GM23338 (cell line): ENCODE measurements around the gene RIC8A. TPM values are rescaled to one million over a fixed set of nuclear protein-coding genes. Genes with fewer than 3 reads are reported as not detected.

ENCODE experiments used
- ATAC-seq: fragments of 200-7000 bp; cut with Tn5 transposase; 3 replicates; pipeline ENCODE4 v1.9.1; 2020
- DNase-seq: peaks from one replicate; pipeline ENCODE4 v3.0.0-alpha.2; 2015; ENCODE audit warnings: low spot score
- H2AFZ ChIP-seq: fragments of 200-600 bp; sonication (generic); 2 replicates; pipeline ENCODE4 v1.8.0; 2016; ENCODE audit warnings: antibody characterized with exemption, mild to moderate bottlenecking, moderate library complexity
- H3F3A ChIP-seq: fragments of 200-600 bp; sonication (generic); replicated peaks from 2 replicates; pipeline ENCODE4 v1.8.0; 2017; ENCODE audit warnings: antibody characterized with exemption, mixed run types, low read depth
- H3K27ac ChIP-seq: fragments of 200-600 bp; sonication (generic); 2 replicates; pipeline ENCODE4 v1.6.1; 2016; ENCODE audit warnings: low read depth
- H3K27me3 ChIP-seq: fragments of 200-600 bp; sonication (generic); 2 replicates; pipeline ENCODE4 v1.8.0; 2016; ENCODE audit warnings: mild to moderate bottlenecking, mixed run types, moderate library complexity; ENCODE audit not compliant: insufficient read depth
- H3K36me3 ChIP-seq: fragments of 200-600 bp; sonication (generic); 2 replicates; pipeline ENCODE4 v1.8.0; 2016; ENCODE audit warnings: mild to moderate bottlenecking; ENCODE audit not compliant: insufficient read depth
- H3K4me1 ChIP-seq: fragments of 200-600 bp; sonication (generic); 2 replicates; pipeline ENCODE4 v1.8.0; 2016; ENCODE audit warnings: mild to moderate bottlenecking, moderate library complexity; ENCODE audit not compliant: insufficient read depth
- H3K4me2 ChIP-seq: fragments of 200-600 bp; sonication (generic); 2 replicates; pipeline ENCODE4 v1.7.1; 2017; ENCODE audit warnings: mixed run types
- H3K4me3 ChIP-seq: fragments of 200-600 bp; sonication (generic); 2 replicates; pipeline ENCODE4 v1.6.1; 2016; ENCODE audit warnings: mixed run types
- H3K79me2 ChIP-seq: fragments of 200-600 bp; sonication (generic); replicated peaks from 2 replicates; pipeline ENCODE4 v1.8.0; 2017; ENCODE audit warnings: mild to moderate bottlenecking; ENCODE audit not compliant: insufficient read depth
- H3K9me2 ChIP-seq: fragments of 200-600 bp; sonication (generic); 2 replicates; pipeline ENCODE4 v1.8.0; 2017; ENCODE audit not compliant: insufficient read depth
- H4K20me1 ChIP-seq: fragments of 200-600 bp; sonication (generic); replicated peaks from 2 replicates; pipeline ENCODE4 v1.8.0; 2017; ENCODE audit warnings: mild to moderate bottlenecking; ENCODE audit not compliant: insufficient read depth
- H3K27ac Mint-ChIP-seq: 2 replicates; pipeline ENCODE4 v1.8.0; 2020; ENCODE audit warnings: inconsistent platforms, mild to moderate bottlenecking, moderate library complexity, mixed read lengths
- H3K27me3 Mint-ChIP-seq: 3 replicates; pipeline ENCODE4 v1.8.0; 2022; ENCODE audit warnings: low read depth, mild to moderate bottlenecking, moderate library complexity, mixed read lengths, inconsistent platforms; ENCODE audit not compliant: insufficient read depth, poor library complexity
- H3K36me3 Mint-ChIP-seq: 3 replicates; pipeline ENCODE4 v1.8.0; 2021; ENCODE audit warnings: low read depth, mild to moderate bottlenecking, inconsistent platforms, moderate library complexity, mixed read lengths
- H3K4me1 Mint-ChIP-seq: 3 replicates; pipeline ENCODE4 v1.8.0; 2020; ENCODE audit warnings: mild to moderate bottlenecking, inconsistent platforms, mixed read lengths
- H3K4me3 Mint-ChIP-seq: 3 replicates; pipeline ENCODE4 v1.8.0; 2021; ENCODE audit warnings: moderate library complexity, mild to moderate bottlenecking, inconsistent platforms, mixed read lengths
- H3K9me3 Mint-ChIP-seq: 3 replicates; pipeline ENCODE4 v1.8.0; 2020; ENCODE audit warnings: moderate library complexity, mild to moderate bottlenecking, inconsistent platforms, mixed read lengths
- CREB1 ChIP-seq: fragments of 250-450 bp; sonication (Bioruptor Pico); IDR thresholded peaks from 2 replicates; pipeline ENCODE4 v1.5.0; 2020; ENCODE audit warnings: low read depth, mild to moderate bottlenecking, moderate library complexity
- EZH2 ChIP-seq: fragments of 200-600 bp; sonication (generic); IDR thresholded peaks from one replicate; pipeline ENCODE4 v1.8.0; 2017; ENCODE audit warnings: antibody characterized with exemption, mild to moderate bottlenecking, low read depth; ENCODE audit not compliant: unreplicated experiment
- STAT1 ChIP-seq: IDR thresholded peaks from one replicate; pipeline ENCODE4 v1.6.1; 2016; ENCODE audit warnings: antibody characterized with exemption; ENCODE audit not compliant: unreplicated experiment
- ZNF331 ChIP-seq: fragments of 250-450 bp; sonication (Bioruptor Pico); IDR thresholded peaks from 2 replicates; pipeline ENCODE4 v1.5.0; 2020; ENCODE audit warnings: low read depth, mild to moderate bottlenecking, moderate library complexity
- polyA plus RNA-seq: library from polyadenylated mRNA; unstranded; fragments of >200 nt; fragmentation: Nextera tagmentation; extraction: Ambion mirVana; gene quantifications from 2 replicates; pipeline ENCODE4 v1.2.1, GENCODE V29; 2016
- total RNA-seq: library from RNA; depleted of rRNA; stranded (reverse); fragments of >200 nt; shearing (Covaris generic); gene quantifications from 2 replicates; pipeline ENCODE4 v1.2.3, GENCODE V29; 2014
- TF ChIP-seq, protein P1 (sequence below): fragments of 250-450 bp; sonication (Bioruptor Pico); IDR thresholded peaks from 2 replicates; pipeline ENCODE4 v1.5.0; 2020; ENCODE audit warnings: mild to moderate bottlenecking, moderate library complexity
- TF ChIP-seq, protein P2 (sequence below), 2 experiments: fragments of 200-600 bp in 1 of 2; sonication (generic) in 1 of 2; conservative IDR thresholded peaks; 2 replicates each; pipeline versions ENCODE4 v1.5.1 to v1.6.1; 2016 to 2017; ENCODE audit warnings: antibody characterized with exemption in 2 of 2, low read depth in 2 of 2, mild to moderate bottlenecking in 2 of 2, moderate library complexity in 1 of 2

The RIC8A gene
- total and polyA plus RNA-seq, 2 experiments from 2014 or later: 23.6 to 81.3 TPM

DNA sequence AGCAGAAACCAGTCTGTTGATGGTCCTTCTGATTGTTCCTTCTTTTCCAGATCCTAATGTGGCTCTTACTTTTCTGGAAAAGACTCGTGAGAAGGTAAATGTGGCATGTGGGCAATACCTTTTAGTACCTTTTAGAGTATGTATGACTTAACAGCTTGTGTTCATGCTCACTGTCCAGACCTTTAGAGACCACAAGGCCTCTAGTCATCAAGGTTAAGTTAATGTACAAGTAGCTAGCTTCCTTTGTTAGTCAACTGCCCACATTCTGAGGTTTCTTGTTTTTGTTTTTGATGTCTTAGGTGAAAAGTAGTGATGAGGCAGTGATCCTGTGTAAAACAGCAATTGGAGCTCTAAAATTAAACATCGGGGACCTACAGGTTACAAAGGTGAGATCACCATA, 36.9 kb downstream of the RIC8A start (continued):
- TF ChIP-seq, protein P1, sequence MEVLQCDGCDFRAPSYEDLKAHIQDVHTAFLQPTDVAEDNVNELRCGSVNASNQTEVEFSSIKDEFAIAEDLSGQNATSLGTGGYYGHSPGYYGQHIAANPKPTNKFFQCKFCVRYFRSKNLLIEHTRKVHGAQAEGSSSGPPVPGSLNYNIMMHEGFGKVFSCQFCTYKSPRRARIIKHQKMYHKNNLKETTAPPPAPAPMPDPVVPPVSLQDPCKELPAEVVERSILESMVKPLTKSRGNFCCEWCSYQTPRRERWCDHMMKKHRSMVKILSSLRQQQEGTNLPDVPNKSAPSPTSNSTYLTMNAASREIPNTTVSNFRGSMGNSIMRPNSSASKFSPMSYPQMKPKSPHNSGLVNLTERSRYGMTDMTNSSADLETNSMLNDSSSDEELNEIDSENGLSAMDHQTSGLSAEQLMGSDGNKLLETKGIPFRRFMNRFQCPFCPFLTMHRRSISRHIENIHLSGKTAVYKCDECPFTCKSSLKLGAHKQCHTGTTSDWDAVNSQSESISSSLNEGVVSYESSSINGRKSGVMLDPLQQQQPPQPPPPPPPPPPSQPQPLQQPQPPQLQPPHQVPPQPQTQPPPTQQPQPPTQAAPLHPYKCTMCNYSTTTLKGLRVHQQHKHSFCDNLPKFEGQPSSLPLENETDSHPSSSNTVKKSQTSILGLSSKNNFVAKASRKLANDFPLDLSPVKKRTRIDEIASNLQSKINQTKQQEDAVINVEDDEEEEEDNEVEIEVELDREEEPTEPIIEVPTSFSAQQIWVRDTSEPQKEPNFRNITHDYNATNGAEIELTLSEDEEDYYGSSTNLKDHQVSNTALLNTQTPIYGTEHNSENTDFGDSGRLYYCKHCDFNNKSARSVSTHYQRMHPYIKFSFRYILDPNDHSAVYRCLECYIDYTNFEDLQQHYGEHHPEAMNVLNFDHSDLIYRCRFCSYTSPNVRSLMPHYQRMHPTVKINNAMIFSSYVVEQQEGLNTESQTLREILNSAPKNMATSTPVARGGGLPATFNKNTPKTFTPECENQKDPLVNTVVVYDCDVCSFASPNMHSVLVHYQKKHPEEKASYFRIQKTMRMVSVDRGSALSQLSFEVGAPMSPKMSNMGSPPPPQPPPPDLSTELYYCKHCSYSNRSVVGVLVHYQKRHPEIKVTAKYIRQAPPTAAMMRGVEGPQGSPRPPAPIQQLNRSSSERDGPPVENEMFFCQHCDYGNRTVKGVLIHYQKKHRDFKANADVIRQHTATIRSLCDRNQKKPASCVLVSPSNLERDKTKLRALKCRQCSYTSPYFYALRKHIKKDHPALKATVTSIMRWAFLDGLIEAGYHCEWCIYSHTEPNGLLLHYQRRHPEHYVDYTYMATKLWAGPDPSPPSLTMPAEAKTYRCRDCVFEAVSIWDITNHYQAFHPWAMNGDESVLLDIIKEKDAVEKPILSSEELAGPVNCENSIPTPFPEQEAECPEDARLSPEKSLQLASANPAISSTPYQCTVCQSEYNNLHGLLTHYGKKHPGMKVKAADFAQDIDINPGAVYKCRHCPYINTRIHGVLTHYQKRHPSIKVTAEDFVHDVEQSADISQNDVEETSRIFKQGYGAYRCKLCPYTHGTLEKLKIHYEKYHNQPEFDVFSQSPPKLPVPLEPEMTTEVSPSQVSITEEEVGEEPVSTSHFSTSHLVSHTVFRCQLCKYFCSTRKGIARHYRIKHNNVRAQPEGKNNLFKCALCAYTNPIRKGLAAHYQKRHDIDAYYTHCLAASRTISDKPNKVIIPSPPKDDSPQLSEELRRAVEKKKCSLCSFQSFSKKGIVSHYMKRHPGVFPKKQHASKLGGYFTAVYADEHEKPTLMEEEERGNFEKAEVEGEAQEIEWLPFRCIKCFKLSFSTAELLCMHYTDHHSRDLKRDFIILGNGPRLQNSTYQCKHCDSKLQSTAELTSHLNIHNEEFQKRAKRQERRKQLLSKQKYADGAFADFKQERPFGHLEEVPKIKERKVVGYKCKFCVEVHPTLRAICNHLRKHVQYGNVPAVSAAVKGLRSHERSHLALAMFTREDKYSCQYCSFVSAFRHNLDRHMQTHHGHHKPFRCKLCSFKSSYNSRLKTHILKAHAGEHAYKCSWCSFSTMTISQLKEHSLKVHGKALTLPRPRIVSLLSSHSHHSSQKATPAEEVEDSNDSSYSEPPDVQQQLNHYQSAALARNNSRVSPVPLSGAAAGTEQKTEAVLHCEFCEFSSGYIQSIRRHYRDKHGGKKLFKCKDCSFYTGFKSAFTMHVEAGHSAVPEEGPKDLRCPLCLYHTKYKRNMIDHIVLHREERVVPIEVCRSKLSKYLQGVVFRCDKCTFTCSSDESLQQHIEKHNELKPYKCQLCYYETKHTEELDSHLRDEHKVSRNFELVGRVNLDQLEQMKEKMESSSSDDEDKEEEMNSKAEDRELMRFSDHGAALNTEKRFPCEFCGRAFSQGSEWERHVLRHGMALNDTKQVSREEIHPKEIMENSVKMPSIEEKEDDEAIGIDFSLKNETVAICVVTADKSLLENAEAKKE (CRISPR knock-in tag): no peak
- TF ChIP-seq ZNF331 (no peak), EZH2 (no peak), CREB1 (CRISPR knock-in tag) (no peak), STAT1 (no peak)
- TF ChIP-seq, protein P2, sequence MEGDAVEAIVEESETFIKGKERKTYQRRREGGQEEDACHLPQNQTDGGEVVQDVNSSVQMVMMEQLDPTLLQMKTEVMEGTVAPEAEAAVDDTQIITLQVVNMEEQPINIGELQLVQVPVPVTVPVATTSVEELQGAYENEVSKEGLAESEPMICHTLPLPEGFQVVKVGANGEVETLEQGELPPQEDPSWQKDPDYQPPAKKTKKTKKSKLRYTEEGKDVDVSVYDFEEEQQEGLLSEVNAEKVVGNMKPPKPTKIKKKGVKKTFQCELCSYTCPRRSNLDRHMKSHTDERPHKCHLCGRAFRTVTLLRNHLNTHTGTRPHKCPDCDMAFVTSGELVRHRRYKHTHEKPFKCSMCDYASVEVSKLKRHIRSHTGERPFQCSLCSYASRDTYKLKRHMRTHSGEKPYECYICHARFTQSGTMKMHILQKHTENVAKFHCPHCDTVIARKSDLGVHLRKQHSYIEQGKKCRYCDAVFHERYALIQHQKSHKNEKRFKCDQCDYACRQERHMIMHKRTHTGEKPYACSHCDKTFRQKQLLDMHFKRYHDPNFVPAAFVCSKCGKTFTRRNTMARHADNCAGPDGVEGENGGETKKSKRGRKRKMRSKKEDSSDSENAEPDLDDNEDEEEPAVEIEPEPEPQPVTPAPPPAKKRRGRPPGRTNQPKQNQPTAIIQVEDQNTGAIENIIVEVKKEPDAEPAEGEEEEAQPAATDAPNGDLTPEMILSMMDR (conservative IDR thresholded peaks at IDR 0.05; ENCODE audit: low read depth in 2 of 2): no peak

DNA sequence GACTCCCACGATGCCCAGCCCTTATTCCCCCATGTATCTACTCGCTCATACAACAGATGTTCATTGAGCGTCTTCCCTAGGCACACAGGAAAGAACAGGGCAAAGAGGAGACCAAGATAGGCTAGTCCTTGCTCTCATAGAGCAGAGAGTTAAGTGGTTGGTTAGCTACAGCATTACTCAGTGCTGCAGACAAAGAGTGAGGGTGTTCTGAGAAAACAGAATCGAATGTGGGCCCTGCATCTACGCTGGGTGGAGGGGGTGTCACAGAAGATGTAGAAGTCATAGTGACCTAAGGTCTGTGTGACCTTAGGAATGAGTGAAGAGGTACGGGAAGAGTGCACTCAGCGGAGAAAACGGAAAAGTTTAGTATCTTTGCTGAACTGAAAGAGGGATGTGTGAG, 41.6 kb downstream of the RIC8A start:
- Mint-ChIP-seq H3K27me3 (peaks cover 1% of the 10 kb centered on the region), H3K27ac (no peak overlapping the region), H3K4me3 (no peak overlapping the region), H3K9me3 (no peaks in the 10 kb centered on the region), H3K36me3 (peaks cover 84% of the 10 kb centered on the region), H3K4me1 (no peaks in the 10 kb centered on the region; the same call in none of the 3 replicates)
- DNase-seq (no peak), ATAC-seq (no peak)
- TF ChIP-seq, protein P1 (CRISPR knock-in tag): no peak
- TF ChIP-seq STAT1: no peak
- H3K27me3 ChIP-seq: no peaks in the 10 kb centered on the region
- H3K4me3 ChIP-seq: no peak overlapping the region
- H3K27ac ChIP-seq: no peak overlapping the region
- no peaks in the 10 kb centered on the region; the same call in 1 of the 2 replicates for H4K20me1 ChIP-seq
- peaks cover 44% of the 10 kb centered on the region for H3K36me3 ChIP-seq
- H3K79me2 ChIP-seq: no peaks in the 10 kb centered on the region
- H3K9me2 ChIP-seq: no peaks in the 10 kb centered on the region
- H2AFZ ChIP-seq: no peak overlapping the region
- H3K4me1 ChIP-seq: no peaks in the 10 kb centered on the region
- H3K4me2 ChIP-seq: no peak overlapping the region
- peaks cover 19% of the 10 kb centered on the region for H3F3A ChIP-seq
